Stomach smooth muscle (tissue), 2 donors: ENCODE results near the gene OTUB2.
"Not testable (repeated sequence)": the region's sequence is repeated elsewhere in the genome, so short reads cannot be mapped to it uniquely, and the experiment has no call there.

Experiments used
- H3K27ac ChIP-seq: one replicate; pipeline ENCODE4 v1.7.0; 2013; ENCODE audit warnings: mild to moderate bottlenecking, low read length, inconsistent platforms
- H3K27me3 ChIP-seq, 2 donors: one replicate each; pipeline ENCODE4 v1.7.0; 2013; ENCODE audit warnings: low read length in 2 of 2; ENCODE audit not compliant: insufficient read depth in 2 of 2, control insufficient read depth in 1 of 2
- H3K36me3 ChIP-seq, 2 donors: one replicate each; pipeline ENCODE4 v1.7.0; 2013; ENCODE audit warnings: low read length in 2 of 2; ENCODE audit not compliant: control insufficient read depth in 2 of 2, insufficient read depth in 2 of 2
- H3K4me1 ChIP-seq: one replicate; pipeline ENCODE4 v1.7.0; 2013; ENCODE audit warnings: low read length; ENCODE audit not compliant: control insufficient read depth, insufficient read depth
- H3K4me3 ChIP-seq, 2 donors: one replicate each; pipeline ENCODE4 v1.7.0; 2013; ENCODE audit warnings: low read length in 2 of 2
- H3K9ac ChIP-seq, 2 donors: one replicate each; pipeline ENCODE4 v1.7.0; 2013; ENCODE audit warnings: low read length in 2 of 2, mild to moderate bottlenecking in 1 of 2
- H3K9me3 ChIP-seq, 2 donors: one replicate each; pipeline ENCODE4 v1.7.0; 2013; ENCODE audit warnings: low read length in 2 of 2; ENCODE audit not compliant: control insufficient read depth in 2 of 2
- donor health status: healthy.
- donor health status: Pancreatic carcinoma.

The OTUB2 gene

DNA sequence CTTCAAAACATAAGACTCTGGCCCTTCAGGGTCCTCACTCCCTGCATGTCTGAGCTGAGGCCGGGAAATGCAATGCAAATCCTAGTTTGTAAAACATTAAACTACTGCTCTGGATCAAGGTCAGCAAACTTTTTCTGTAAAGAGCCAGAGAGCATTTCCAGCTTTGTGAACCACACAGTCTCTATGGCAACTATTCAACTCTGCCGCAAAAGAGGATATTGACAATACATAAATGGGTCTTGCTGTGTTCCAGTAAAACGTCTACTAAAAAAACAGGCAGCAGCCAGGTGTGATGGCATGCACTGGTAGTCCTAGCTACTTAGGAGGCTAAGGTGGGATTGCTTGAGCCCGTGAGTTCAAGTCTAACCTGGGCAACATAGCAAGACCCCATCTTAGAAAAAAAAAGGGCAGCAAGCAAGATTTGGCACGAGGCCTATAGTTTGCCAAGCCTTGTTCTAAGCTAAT lies 32.6 kb downstream of the OTUB2 start:
- Histone ChIP-seq H3K9ac (no peak overlapping the region), H3K27me3 (no peaks in the 10 kb centered on the region), H3K9me3 (no peaks in the 10 kb centered on the region), H3K36me3 (peaks cover 79 to 81% of the 10 kb centered on the region in 2 donors), H3K4me1 (peaks cover 2% of the 10 kb centered on the region), H3K4me3 (no peak overlapping the region), H3K27ac (no peak overlapping the region)

DNA sequence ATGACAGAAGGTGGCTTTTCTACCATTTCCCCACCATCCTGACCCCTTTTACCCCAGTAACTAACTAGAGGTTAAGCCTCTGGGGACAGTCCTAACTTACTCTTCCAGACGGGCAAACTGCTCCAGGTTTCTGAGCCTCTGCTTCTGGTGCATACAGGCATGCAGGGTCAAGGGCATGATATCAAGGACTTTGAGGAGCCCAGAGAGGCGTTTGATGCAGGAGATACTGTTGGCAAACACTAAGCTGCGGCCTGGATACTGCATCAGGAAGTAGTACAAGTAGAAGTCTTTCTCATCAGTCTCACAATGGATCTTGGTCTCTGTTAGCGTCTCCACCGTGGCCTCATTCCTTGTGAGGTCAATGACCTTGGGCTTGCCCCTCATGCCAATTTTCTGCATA lies 33.9 kb downstream of the OTUB2 start:
- Histone ChIP-seq H3K27me3 (no peaks in the 10 kb centered on the region), H3K9me3 (no peaks in the 10 kb centered on the region), H3K4me1 (peaks cover 2% of the 10 kb centered on the region), H3K36me3 (peaks cover 66 to 68% of the 10 kb centered on the region in 2 donors), H3K9ac (no peak overlapping the region), H3K27ac (no peak overlapping the region), H3K4me3 (no peak overlapping the region)

DNA sequence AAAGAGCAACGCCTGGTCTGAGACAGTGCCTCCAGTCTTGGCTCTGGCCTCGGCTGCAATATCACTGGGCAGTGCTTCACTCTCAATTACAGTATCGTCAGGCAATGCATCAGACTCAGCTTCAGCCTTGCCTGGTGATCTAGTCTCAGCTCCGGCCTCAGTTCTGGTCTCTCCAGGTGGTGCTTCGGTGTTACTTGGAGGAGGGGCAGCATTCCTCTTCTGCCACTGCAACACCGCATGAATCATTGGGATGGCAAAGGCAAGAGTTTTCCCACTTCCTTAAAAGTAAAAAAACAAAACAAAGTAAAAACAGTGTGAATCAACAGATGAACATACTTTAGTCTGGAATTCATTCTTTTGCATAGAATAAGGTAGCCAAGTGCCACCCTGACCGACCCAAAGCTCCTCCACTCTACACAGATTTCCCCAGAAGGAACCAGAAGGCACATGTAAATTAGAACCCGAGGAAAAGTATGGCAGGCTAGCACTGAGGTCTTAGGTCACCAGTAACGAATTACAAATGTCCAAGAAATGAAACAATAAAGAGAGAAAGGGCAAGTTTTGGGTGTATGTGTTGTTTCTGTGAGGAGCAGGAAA lies 36.3 kb downstream of the OTUB2 start:
- Histone ChIP-seq H3K27ac (no peak overlapping the region), H3K36me3 (peaks cover 44 to 49% of the 10 kb centered on the region in 2 donors), H3K4me1 (peaks cover 15% of the 10 kb centered on the region)

DNA sequence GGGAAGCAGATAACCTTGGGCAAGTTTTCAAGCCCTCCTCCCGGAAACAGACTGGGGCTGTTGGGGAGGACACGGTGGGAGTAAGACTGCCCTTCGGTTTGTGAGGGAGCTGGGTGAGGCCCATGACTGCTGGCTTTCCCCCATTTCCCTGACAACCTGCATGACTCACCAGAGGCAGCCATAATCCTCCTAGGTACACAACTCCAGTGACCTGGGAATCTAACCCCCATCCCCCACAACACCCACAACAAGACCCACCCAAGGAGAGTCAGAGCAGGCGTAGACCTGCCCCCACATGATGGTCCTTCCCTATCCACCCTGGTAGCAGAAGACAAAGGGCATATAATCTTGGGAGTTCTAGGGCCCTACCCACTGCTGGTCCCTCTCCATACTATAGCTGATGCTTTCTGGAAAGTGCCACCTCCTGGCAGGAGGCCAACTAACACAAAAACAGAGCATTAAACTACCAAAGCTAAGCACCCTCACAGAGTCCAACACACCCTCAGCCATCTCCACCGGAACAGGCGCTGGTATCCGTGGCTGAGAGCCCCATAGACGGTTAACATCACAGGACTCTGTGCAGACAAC lies 40.0 kb downstream of the OTUB2 start:
- H3K4me1 ChIP-seq, result peaks cover 13% of the 10 kb centered on the region
- H3K27ac ChIP-seq, result no peak overlapping the region
- no peak overlapping the region for H3K4me3 ChIP-seq
- no peaks in the 10 kb centered on the region for H3K9me3 ChIP-seq
- peaks cover 10 to 12% of the 10 kb centered on the region in 2 donors for H3K36me3 ChIP-seq
- H3K27me3 ChIP-seq, result no peaks in the 10 kb centered on the region
- H3K9ac ChIP-seq, result no peak overlapping the region

More for the DNA sequence above, 36.3 kb downstream of the OTUB2 start:
- no peak overlapping the region for H3K9ac ChIP-seq
- no peaks in the 10 kb centered on the region for H3K9me3 ChIP-seq
- H3K27me3 ChIP-seq, result no peaks in the 10 kb centered on the region
- no peak overlapping the region for H3K4me3 ChIP-seq

DNA sequence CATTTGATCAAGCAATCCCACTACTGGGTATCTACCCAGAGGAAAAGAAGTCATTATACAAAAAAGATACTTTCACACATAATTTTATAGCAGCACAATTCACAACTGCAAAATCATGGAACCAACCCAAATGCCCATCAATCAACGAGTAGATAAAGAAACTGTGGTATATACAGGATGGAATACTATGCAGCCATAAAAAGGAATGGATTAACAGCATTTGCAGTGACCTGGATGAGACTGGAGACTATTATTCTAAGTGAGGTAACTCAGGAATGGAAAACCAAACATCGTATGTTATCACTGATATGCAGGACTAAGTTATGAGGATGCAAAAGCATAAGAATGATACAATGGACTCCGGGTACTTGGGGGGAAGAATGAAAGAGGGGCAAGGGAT lies 45.9 kb downstream of the OTUB2 start:
- not testable (repeated sequence) for H3K4me3 ChIP-seq, H3K27me3 ChIP-seq, H3K9me3 ChIP-seq, H3K4me1 ChIP-seq, H3K36me3 ChIP-seq, H3K9ac ChIP-seq, H3K27ac ChIP-seq

DNA sequence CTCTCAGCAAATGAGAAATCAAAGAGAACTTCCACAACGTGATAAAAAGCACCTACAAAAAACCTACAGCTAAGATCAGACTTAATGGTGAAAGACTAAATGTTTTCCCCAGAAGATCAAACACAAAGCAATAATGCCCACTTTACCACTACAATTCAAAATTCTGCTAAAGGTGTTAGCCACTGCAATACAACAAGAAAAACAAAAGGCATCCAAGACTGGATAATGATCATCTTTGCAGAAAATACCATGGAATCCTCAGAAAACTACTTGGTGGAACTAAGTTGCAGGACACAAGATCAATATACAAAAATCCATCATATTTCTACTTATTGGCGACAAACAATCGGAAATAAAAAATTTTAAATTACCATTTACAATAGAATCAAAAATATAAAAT lies 48.4 kb downstream of the OTUB2 start:
- no peak overlapping the region for H3K27ac ChIP-seq
- H3K9ac ChIP-seq, result no peak overlapping the region
- H3K9me3 ChIP-seq, result peaks cover 0 to 3% of the 10 kb centered on the region in 2 donors
- no peaks in the 10 kb centered on the region for H3K27me3 ChIP-seq
- H3K36me3 ChIP-seq, result peaks cover 12% of the 10 kb centered on the region in 2 donors
- H3K4me3 ChIP-seq, result no peak overlapping the region
- peaks cover 22% of the 10 kb centered on the region for H3K4me1 ChIP-seq

DNA sequence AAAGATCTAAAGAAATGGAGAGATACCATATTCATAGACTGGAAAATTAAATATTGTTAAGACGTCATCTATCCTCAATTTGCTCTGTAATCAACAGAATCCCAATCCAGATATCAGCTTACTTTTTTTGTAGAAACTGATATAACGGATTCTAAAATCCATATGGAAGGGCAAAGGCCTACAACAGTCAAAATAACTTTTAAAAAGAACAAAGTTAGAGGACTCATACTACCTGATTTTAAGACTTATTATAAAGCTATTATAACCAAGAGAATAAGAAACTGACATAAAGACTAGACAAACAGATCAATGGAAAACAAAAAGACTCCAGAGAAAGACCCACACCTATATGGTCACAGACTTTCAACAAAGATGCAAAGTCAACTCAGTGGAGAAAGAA lies 48.9 kb downstream of the OTUB2 start:
- Histone ChIP-seq H3K9me3 (peaks cover 0 to 3% of the 10 kb centered on the region in 2 donors), H3K36me3 (peaks cover 12% of the 10 kb centered on the region in 2 donors), H3K27me3 (no peaks in the 10 kb centered on the region), H3K4me1 (peaks cover 25% of the 10 kb centered on the region), H3K4me3 (no peak overlapping the region), H3K27ac (no peak overlapping the region), H3K9ac (no peak overlapping the region)

DNA sequence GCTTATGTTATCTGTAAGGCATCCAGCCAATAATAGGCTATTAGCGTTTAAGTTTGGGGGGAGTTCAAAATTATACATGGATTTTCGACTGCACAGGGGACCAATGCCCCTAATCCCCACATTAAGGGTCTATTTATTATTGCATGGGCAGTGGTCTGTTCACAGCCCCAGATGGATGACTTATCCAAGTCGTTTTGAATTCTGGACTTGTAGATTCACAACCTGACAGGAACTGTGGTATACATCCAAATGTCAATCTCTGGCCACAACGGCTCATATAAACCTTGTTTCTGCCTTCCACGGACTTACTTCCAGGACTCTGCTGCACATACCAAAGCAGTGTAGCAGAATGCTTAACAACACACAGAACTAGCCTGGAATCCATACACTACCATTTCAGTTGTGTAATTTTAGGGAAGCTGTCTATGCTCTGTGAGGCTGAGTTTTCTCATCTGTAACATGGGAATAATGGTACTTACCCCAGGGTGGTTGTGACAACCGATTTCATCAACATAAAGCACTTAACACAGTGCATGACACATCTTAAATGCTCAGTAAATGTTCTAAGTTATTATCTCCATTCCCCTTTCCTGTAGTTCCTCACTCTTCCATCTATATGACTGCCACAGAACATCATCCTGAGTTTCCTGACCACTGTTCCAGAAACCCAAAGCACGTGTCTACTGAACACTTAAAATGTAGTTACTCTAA lies 51.1 kb downstream of the OTUB2 start:
- Histone ChIP-seq H3K4me3 (peak overlapping the region; percentile 55 to 98), H3K9ac (peak overlapping the region; percentile 14 to 17), H3K36me3 (peaks cover 12% of the 10 kb centered on the region in 2 donors), H3K9me3 (peaks cover 0 to 3% of the 10 kb centered on the region in 2 donors), H3K4me1 (peaks cover 29% of the 10 kb centered on the region), H3K27me3 (no peaks in the 10 kb centered on the region), H3K27ac (no peak overlapping the region)

DNA sequence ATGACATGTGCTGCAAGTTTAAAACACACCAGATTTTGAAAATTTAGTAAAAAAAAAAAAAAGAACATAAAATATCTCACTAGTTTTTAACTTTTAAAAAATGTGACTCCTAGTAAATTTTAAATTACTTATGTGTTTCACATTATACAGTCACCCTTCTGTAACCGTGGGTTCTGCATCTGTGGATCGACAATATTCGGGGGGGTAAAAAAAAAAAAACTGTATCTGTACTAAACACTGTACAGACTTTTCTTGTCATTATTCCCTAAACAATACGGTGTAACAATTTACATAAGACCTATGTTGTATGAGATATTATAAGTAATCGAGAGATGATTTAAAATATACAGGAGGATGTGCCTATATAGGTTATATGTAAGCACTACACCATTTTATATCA lies 51.7 kb downstream of the OTUB2 start:
- no peaks in the 10 kb centered on the region for H3K27me3 ChIP-seq
- H3K9ac ChIP-seq, result peak overlapping the region in 1 of 2 donors; percentile 96
- peaks cover 29% of the 10 kb centered on the region for H3K4me1 ChIP-seq
- peaks cover 12% of the 10 kb centered on the region in 2 donors for H3K36me3 ChIP-seq
- H3K4me3 ChIP-seq, result peak overlapping the region; percentile 86 to 98
- H3K27ac ChIP-seq, result no peak overlapping the region
- H3K9me3 ChIP-seq, result peaks cover 0 to 3% of the 10 kb centered on the region in 2 donors

DNA sequence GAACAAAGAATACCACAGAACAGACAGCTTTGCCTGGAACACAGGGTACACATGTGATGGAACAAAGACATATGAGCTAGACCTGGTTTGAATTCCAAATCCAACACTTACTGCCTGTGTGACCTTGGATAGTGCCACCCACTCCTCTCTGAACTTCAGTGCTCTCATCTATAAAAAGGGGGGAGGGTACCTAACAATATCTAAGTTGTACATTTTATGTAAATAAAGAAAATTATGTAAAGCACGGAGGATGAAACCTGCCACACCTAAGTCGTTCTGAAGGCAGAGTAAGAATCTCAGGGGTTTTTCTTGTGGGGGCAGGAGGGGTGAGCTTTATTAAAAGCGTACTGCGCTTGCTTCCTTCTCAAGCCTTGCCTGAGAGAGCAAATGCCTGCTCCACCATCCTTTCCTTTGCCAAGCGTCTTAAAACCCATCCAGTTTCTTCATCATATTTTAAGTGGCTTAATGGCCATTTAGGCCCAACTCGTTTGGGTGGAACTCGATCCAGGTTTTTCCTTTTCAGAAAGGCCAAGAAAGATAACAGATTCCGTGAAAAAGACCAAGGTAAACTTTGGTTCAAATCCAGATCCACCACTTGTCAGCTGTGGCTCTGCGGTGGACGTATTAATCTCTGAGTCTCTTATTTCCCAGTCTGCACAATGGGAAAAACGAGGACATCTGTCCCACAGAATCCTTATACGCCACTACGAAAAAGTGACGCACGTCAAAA lies 53.9 kb downstream of the OTUB2 start:
- peak overlapping the region; percentile 86 to 98 for H3K4me3 ChIP-seq
- peak overlapping the region; percentile 85 for H3K27ac ChIP-seq
- no peaks in the 10 kb centered on the region for H3K27me3 ChIP-seq
- H3K4me1 ChIP-seq, result peaks cover 29% of the 10 kb centered on the region
- H3K36me3 ChIP-seq, result peaks cover 10 to 12% of the 10 kb centered on the region in 2 donors
- H3K9ac ChIP-seq, result peak overlapping the region; percentile 96 to 97
- H3K9me3 ChIP-seq, result no peaks in the 10 kb centered on the region
